ENCODE data around the gene CSF1R.
A peak's percentile ranks its signal among the peaks of the same experiment; 100 is the strongest.

The CSF1R gene

GRCh38 chr5:150069672-150070627, 16.4 kb downstream of the CSF1R start:
- peak; percentile 16 for DNase-seq

DNA sequence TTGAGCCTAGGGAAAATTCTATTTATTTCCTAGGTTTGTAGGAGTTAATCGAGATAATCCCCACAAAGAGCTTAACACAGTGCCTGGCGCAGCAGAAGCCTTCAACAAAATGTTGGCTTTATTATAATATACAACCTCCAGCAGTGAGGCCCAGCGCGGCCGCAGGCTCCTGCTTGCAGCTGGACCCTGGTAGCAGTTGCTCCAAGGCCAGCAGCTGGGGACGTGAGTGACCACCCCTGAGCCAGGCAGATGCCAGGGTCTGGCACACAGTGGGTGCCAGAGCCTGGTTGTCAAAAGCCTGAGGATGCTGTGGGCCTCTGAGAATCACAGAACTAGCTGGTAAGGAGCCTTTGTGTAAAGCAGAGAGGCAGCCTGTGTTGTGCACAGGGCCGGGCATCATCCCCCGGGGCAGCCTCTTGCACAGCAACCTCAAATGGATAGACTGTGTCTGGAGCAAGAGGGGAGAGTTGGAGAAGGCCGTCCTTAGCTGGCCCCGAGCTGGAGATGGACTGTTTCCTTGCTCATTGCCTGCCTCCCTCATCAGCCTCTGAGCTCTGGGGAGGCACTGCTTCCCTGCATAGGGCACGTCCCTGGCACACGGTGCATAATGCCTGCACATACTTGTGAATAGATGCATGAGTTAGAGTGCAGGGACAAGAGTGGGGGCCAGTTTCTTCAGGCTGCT, 17.3 kb downstream of the CSF1R start:
- peak; percentile 20 for DNase-seq

DNA sequence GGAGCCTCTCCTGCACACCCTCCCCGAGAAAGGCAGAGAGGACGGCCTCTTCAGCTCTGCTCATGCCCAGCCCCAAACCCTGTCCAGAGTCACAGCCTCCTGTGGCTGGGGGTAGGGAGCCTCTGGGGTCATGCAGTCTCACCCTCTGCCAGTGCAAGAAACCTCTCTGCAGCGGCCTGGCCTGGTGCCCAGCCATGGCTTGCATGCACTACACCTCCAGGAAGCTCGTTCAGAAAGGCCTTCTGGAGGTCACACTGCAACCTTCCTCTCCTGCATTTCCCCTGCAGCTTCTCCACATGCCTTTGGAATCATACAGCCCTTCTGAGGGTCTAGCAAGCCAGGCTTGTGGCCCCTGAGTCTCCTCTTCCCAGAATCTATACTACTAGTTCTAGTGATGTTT, 17.9 kb downstream of the CSF1R start:
- DNase-seq = peak; percentile 21

DNA sequence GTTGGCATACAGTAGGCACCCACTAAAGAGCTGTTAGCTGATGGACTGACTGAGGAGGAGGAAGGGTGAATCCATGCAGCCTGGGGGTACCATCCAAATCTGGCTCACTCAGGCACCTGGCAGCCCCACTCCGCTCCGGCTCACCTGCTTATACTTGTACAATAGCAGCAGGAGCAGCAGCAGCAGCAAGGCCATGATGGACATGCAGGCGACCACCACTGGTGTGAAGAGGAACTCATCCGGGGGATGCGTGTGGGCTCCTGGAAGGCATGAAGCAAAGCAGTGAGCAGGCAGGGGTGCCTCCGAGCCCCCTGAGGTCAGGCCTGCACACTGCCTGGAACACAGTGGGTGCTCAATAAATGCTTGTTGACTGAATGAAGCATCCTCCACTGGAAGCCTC, 18.3 kb downstream of the CSF1R start:
- peak; percentile 23 for DNase-seq

DNA sequence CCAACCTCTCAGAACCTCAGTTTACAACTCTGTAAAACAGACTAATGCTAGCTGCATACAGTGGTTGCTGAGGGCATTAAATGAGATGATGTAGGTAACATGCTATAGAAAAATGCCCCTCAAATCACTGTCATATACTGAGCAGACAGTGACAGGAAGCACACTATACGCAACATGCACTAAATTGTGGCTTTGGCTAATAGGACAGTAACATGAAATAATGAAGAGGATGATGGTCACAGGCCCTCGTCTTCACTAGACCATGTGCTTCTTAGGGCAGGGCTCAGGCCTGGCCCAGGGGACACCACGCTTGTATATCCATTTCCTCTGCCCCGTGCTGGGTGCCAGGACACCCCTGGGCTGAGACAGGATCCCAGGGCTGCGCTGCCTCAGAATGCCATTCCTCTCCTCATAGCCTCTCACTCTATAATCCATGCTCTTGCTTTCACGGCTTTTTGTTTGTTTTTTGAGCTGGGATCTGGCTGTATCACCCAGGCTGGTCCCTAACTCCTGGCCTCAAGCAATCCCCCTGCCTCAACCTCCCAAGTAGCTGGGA, 18.9 kb downstream of the CSF1R start:
- DNase-seq = peak; percentile 10

DNA sequence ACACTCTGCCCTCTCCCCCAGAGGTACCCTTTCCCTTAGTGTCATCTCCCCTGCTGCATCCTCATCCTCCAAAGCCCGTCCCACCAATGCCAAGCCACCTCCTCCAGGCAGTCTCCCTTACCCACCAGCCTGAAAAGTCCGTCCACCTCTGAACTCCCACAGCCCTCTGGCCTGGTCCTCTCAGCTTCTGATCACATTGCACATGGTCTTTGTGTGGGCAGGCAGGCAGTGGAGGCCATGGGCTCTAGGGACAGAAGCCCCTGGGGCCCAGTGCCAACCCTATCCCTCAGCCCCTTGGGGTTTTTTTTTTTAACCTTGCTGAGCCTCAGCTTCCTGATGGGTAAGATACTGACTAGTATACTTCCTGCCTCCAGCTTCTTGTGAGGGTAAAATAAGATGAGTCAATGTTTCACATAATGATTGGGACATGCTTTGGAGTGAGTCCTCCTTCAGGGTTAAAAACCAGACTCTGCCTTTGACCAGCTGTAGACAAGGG, 19.4 kb downstream of the CSF1R start:
- peak; percentile 14 for DNase-seq

- peak; percentile 9 for DNase-seq
Measured at GRCh38 chr5:150066436-150066835, 19.9 kb downstream of the CSF1R start.

- peak; percentile 37 for DNase-seq
Measured at GRCh38 chr5:150065886-150066285, 20.5 kb downstream of the CSF1R start.

DNA sequence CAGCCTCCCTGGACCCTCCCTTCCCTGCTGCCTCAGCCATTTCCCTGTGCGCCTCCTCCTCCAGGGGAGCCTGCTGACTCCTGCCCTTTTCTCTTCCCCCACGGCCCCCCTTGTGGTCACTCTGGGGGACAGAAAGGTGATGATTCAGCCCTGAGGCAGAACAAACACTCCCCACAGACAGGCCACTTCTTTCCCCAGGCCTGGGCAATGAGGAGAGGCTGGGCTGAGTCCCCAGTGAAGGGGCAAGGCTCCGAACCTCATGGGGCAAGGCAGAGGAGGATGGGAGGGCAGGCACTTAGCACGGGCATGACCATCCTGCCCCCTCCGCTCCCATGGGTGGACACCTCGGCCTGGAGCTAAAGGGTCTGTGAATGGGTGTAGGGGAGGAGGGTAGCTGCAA, 21.0 kb downstream of the CSF1R start:
- peak; percentile 40 for DNase-seq

- DNase-seq = peak; percentile 29
Measured at GRCh38 chr5:150064681-150065220, 21.6 kb downstream of the CSF1R start.

DNA sequence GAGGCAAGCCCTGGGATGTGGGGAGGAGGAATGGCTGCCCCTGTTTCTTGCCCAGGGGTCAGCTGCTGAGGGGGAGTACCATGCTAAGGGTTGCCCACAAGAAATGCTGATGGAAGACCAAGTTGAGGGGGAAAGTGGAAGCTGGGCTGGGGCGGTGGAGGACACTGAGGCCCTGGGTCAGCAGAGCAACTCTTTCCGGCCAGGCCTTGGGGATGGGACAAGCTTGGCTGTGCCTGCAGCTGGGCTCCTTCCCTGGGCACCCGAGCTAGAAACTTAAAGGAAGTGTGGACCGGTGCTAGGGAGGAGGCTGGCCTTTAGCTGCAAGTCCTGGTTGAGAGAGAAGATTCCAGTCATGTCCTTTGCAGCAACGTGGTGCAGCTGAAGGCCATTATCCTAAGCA, 22.7 kb downstream of the CSF1R start:
- peak; percentile 15 for DNase-seq

- DNase-seq = no peak
Measured at GRCh38 chr5:150062216-150062922, 24.0 kb downstream of the CSF1R start.

- peak; percentile 26 for DNase-seq
Measured at GRCh38 chr5:150061538-150061995, 24.8 kb downstream of the CSF1R start.

DNA sequence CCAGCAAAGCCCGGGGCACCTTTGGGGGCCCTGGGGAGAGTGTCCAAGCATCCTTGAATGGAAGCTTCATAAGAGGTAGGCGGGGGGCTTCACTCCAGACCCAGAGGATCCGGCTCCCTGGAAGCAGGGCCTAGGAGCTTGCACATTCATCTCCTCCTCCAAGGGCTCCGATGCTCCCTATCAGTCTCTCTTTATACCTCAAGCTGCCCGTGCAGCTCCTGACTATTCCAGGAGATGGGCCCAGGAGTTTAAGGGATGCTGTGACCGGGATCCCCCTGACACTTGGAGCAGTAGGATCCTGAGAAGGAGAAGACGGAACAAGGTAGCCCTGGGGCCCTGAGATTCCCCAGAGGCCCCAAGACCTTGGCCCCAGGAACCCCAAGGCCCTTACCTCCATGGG, 25.9 kb downstream of the CSF1R start:
- DNase-seq = peak; percentile 12

DNA sequence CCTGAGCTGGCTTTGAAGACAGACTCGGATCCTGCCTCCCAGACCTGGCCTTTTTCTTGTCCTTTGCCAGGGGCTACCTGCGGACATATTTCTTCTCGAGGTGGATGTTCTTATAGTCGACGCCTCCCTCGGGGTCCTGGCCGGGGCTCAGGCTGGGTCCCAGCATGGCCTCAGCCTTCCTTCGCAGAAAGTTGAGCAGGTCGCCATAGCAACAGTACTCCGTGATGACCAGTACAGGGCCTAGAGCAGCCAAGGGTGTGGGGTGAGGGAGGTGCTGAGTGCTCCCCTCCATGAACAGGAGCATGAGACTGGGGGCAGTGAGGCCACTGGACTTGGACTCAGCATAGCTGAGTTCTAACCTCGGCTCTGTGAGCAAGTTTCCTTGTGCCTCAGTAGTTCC, 26.7 kb downstream of the CSF1R start:
- DNase-seq = peak; percentile 16

GRCh38 chr5:150058480-150059126, 27.8 kb downstream of the CSF1R start:
- DNase-seq = peak; percentile 32

GRCh38 chr5:150057996-150058395, 28.4 kb downstream of the CSF1R start:
- DNase-seq = peak; percentile 12

DNA sequence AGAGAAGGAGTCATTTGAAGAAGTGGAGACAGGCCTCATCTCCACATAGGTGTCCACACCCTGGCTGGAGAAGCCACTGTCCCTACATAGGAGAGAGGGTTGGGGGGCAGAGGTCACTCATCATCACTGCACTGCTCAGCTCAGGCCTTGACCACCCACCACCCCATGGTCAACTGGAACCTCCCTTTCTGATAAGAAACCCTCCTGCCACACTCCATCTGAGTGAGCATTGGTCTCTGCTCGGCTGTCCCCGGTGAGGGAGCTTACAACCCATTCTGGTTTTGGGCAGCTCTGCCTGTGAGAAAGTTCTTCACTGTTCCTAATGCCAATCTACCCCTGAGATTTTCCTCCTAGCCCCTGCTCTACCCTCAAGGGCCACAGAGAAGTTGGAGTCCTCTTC, 28.8 kb downstream of the CSF1R start:
- DNase-seq = no peak

GRCh38 chr5:150057052-150057451, 29.3 kb downstream of the CSF1R start:
- DNase-seq = no peak

DNA sequence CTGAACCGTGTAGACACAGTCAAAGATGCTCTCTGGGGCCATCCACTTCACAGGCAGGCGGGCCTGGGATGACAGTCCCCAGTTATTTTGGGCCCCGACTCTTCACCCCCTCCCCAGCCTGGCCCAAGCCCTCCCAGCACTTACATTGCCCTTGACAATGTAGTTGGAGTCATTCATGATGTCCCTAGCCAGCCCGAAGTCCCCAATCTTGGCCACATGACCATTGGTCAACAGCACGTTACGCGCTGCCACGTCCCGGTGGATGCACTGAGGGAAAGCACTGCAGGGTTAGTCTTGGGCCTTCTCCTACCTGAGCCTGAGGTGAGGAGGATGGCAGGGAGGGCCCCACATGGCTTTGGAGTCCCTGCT, 30.3 kb downstream of the CSF1R start:
- no peak for DNase-seq

GRCh38 chr5:150055326-150056074, 30.9 kb downstream of the CSF1R start:
- no peak for DNase-seq

Measured in left hindlimb (tissue), 1 donor.